ENCODE results near the gene TRIM2. TPM values are rescaled to one million over a fixed set of nuclear protein-coding genes. Genes with fewer than 3 reads are reported as not detected.

TRIM2 gene
- total RNA-seq, 1 donor, result 39.8 TPM

GRCh38 chr4:153367092-153367491, 162.8 kb downstream of the TRIM2 start:
- Histone ChIP-seq H3K27me3 (ENCODE audit: insufficient read depth, low read length) (no peaks in the 10 kb centered on the region), H2AFZ (ENCODE audit: low read length) (no peak overlapping the region), H3K4me2 (ENCODE audit: insufficient read depth, low read length) (no peak overlapping the region), H3K36me3 (ENCODE audit: insufficient read depth, low read length) (no peaks in the 10 kb centered on the region), H4K20me1 (ENCODE audit: insufficient read depth, low read length) (no peaks in the 10 kb centered on the region), H3K9me3 (ENCODE audit: low read depth, low read length) (no peaks in the 10 kb centered on the region), H3K4me3 (ENCODE audit: insufficient read depth, low read length) (no peak overlapping the region), H3K27ac (ENCODE audit: low read depth, low read length) (no peak overlapping the region), H3K4me1 (ENCODE audit: insufficient read depth, low read length) (no peaks in the 10 kb centered on the region), H3K79me2 (ENCODE audit: insufficient read depth, low read length) (no peaks in the 10 kb centered on the region)
- no peak for TF ChIP-seq CTCF (IDR thresholded peaks at IDR 0.05; ENCODE audit: extremely low read depth, low read depth, low read length)
- DNase-seq (ENCODE audit: insufficient read length, low spot score, missing footprints), result no peak

- no peak overlapping the region for H3K4me3 ChIP-seq (ENCODE audit: insufficient read depth, low read length)
- no peak overlapping the region for H3K27ac ChIP-seq (ENCODE audit: low read depth, low read length)
- no peak for TF ChIP-seq CTCF (IDR thresholded peaks at IDR 0.05; ENCODE audit: extremely low read depth, low read depth, low read length)
- no peaks in the 10 kb centered on the region for H3K27me3 ChIP-seq (ENCODE audit: insufficient read depth, low read length)
- H3K9me3 ChIP-seq (ENCODE audit: low read depth, low read length), result no peaks in the 10 kb centered on the region
- no peak for DNase-seq (ENCODE audit: insufficient read length, low spot score, missing footprints)
- no peak overlapping the region for H2AFZ ChIP-seq (ENCODE audit: low read length)
- no peaks in the 10 kb centered on the region for H3K4me1 ChIP-seq (ENCODE audit: insufficient read depth, low read length)
- no peaks in the 10 kb centered on the region for H3K36me3 ChIP-seq (ENCODE audit: insufficient read depth, low read length)
- no peak overlapping the region for H3K4me2 ChIP-seq (ENCODE audit: insufficient read depth, low read length)
- no peaks in the 10 kb centered on the region for H3K79me2 ChIP-seq (ENCODE audit: insufficient read depth, low read length)
- no peaks in the 10 kb centered on the region for H4K20me1 ChIP-seq (ENCODE audit: insufficient read depth, low read length)
These were observed 164.8 kb downstream of the TRIM2 start for GRCh38 chr4:153369021-153369420.

- no peaks in the 10 kb centered on the region for H3K36me3 ChIP-seq (ENCODE audit: insufficient read depth, low read length)
- H3K9me3 ChIP-seq (ENCODE audit: low read depth, low read length), result no peaks in the 10 kb centered on the region
- DNase-seq (ENCODE audit: insufficient read length, low spot score, missing footprints), result no peak
- no peak overlapping the region for H3K27ac ChIP-seq (ENCODE audit: low read depth, low read length)
- no peaks in the 10 kb centered on the region for H4K20me1 ChIP-seq (ENCODE audit: insufficient read depth, low read length)
- H3K4me2 ChIP-seq (ENCODE audit: insufficient read depth, low read length), result no peak overlapping the region
- H3K27me3 ChIP-seq (ENCODE audit: insufficient read depth, low read length), result no peaks in the 10 kb centered on the region
- no peak overlapping the region for H3K4me3 ChIP-seq (ENCODE audit: insufficient read depth, low read length)
- TF ChIP-seq CTCF (IDR thresholded peaks at IDR 0.05; ENCODE audit: extremely low read depth, low read depth, low read length), result no peak
- H3K79me2 ChIP-seq (ENCODE audit: insufficient read depth, low read length), result no peaks in the 10 kb centered on the region
- no peak overlapping the region for H2AFZ ChIP-seq (ENCODE audit: low read length)
- H3K4me1 ChIP-seq (ENCODE audit: insufficient read depth, low read length), result no peaks in the 10 kb centered on the region
These were observed 167.5 kb downstream of the TRIM2 start for GRCh38 chr4:153371701-153372234.

- H3K9me3 ChIP-seq (ENCODE audit: low read depth, low read length), result no peaks in the 10 kb centered on the region
These were observed 168.8 kb downstream of the TRIM2 start for GRCh38 chr4:153372967-153373562.

More at GRCh38 chr4:153372967-153373562, 168.8 kb downstream of the TRIM2 start:
- Histone ChIP-seq H3K27ac (ENCODE audit: low read depth, low read length) (no peak overlapping the region), H3K36me3 (ENCODE audit: insufficient read depth, low read length) (no peaks in the 10 kb centered on the region), H3K4me3 (ENCODE audit: insufficient read depth, low read length) (no peak overlapping the region), H3K4me2 (ENCODE audit: insufficient read depth, low read length) (no peak overlapping the region), H2AFZ (ENCODE audit: low read length) (no peak overlapping the region), H4K20me1 (ENCODE audit: insufficient read depth, low read length) (no peaks in the 10 kb centered on the region), H3K4me1 (ENCODE audit: insufficient read depth, low read length) (no peaks in the 10 kb centered on the region), H3K79me2 (ENCODE audit: insufficient read depth, low read length) (no peaks in the 10 kb centered on the region), H3K27me3 (ENCODE audit: insufficient read depth, low read length) (no peaks in the 10 kb centered on the region)
- no peak for TF ChIP-seq CTCF (IDR thresholded peaks at IDR 0.05; ENCODE audit: extremely low read depth, low read depth, low read length)
- DNase-seq (ENCODE audit: insufficient read length, low spot score, missing footprints), result no peak
